ENCODE data around the gene DPP10. TPM values are rescaled to one million over a fixed set of nuclear protein-coding genes. Genes with fewer than 3 reads are reported as not detected.
A peak's percentile ranks its signal among the peaks of the same experiment; 100 is the strongest.

Gene DPP10
- total and polyA plus RNA-seq, 4 donors = 0.04 to 4.1 (median 0.48) TPM

- H3K27ac ChIP-seq (ENCODE audit: low read depth in 1 of 2, low read length in 2 of 2) = no peak overlapping the region
- WGBS = 18% methylated on average over 67 of the region's 67 CpGs
- TF ChIP-seq HNF4A (conservative IDR thresholded peaks at IDR 0.05) = no peak
- peak; percentile 45 to 55 for TF ChIP-seq GABPA (IDR thresholded peaks at IDR 0.05 in 1 of 2, conservative IDR thresholded peaks at IDR 0.05 in 1 of 2)
- no peak overlapping the region for H3K9ac ChIP-seq (ENCODE audit: low read depth in 1 of 2, low read length in 2 of 2)
- H3K4me1 ChIP-seq (ENCODE audit: control insufficient read depth in 4 of 4, insufficient read depth in 4 of 4, low read length in 3 of 4) = peaks cover 0 to 6% (median 4%) of the 10 kb centered on the region in 4 donors
- H3K9me3 ChIP-seq (ENCODE audit: control insufficient read depth in 4 of 4, low read length in 3 of 4) = peaks cover 0 to 4% (median 0%) of the 10 kb centered on the region in 4 donors
- peaks cover 0 to 9% (median 2%) of the 10 kb centered on the region in 4 donors for H3K27me3 ChIP-seq (ENCODE audit: control insufficient read depth in 4 of 4, insufficient read depth in 4 of 4, low read length in 3 of 4)
- H3K36me3 ChIP-seq (ENCODE audit: control insufficient read depth in 4 of 4, insufficient read depth in 3 of 4, low read depth in 1 of 4, low read length in 3 of 4) = no peaks in the 10 kb centered on the region
- no peak for DNase-seq (ENCODE audit: low spot score)
- peak overlapping the region; percentile 56 to 73 (median 59) for H3K4me3 ChIP-seq (ENCODE audit: low read depth in 1 of 3, low read length in 3 of 3)
These were observed 219.8 kb downstream of the DPP10 start for GRCh38 chr2:114661971-114662939.

DNA sequence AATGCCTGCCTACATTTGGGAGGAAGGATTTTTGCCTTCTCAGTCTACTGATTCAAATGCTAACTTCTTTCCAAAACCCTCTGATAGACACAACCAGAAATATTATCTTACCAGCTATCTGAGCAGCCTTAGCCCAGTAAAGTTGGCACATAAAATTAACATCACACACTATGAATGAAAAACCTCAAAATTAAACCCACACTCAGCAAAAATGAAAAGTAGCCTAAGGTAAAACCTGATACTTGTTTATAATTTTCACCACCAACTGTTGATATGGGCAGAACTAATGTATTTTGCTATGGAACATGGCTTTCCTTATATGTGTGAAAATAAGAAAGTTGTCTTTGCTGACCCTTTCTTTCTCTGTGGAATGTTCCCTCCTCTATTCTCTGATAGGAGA is 226.0 kb downstream of the DPP10 start:
- H3K27ac ChIP-seq (ENCODE audit: low read depth in 1 of 2, low read length in 2 of 2) = no peak overlapping the region
- H3K9me3 ChIP-seq (ENCODE audit: control insufficient read depth in 4 of 4, low read length in 3 of 4) = no peaks in the 10 kb centered on the region
- no peak overlapping the region for H3K9ac ChIP-seq (ENCODE audit: low read depth in 1 of 2, low read length in 2 of 2)
- H3K4me3 ChIP-seq (ENCODE audit: low read depth in 1 of 3, low read length in 3 of 3) = no peak overlapping the region
- no peaks in the 10 kb centered on the region for H3K27me3 ChIP-seq (ENCODE audit: control insufficient read depth in 4 of 4, insufficient read depth in 4 of 4, low read length in 3 of 4)
- TF ChIP-seq REST (IDR thresholded peaks at IDR 0.05) = no peak
- TF ChIP-seq, protein P1, sequence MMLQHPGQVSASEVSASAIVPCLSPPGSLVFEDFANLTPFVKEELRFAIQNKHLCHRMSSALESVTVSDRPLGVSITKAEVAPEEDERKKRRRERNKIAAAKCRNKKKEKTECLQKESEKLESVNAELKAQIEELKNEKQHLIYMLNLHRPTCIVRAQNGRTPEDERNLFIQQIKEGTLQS (IDR thresholded peaks at IDR 0.05) = no peak
- TF ChIP-seq ZBTB33 (IDR thresholded peaks at IDR 0.05) = no peak
- no peak for TF ChIP-seq MAX (IDR thresholded peaks at IDR 0.05)
- TF ChIP-seq CTCF (IDR thresholded peaks at IDR 0.05; ENCODE audit: low read depth, low read length, missing input control) = no peak
- no peak for TF ChIP-seq FOXA2 (IDR thresholded peaks at IDR 0.05)
- TF ChIP-seq RAD21 (IDR thresholded peaks at IDR 0.05) = no peak
- no peak for TF ChIP-seq HNF4A (conservative IDR thresholded peaks at IDR 0.05)
- no peak for TF ChIP-seq NR2F2 (IDR thresholded peaks at IDR 0.05)
- TF ChIP-seq SP1 (IDR thresholded peaks at IDR 0.05) = no peak
- no peaks in the 10 kb centered on the region for H3K36me3 ChIP-seq (ENCODE audit: control insufficient read depth in 4 of 4, insufficient read depth in 3 of 4, low read depth in 1 of 4, low read length in 3 of 4)
- DNase-seq (ENCODE audit: low spot score) = no peak
- no peaks in the 10 kb centered on the region for H3K4me1 ChIP-seq (ENCODE audit: control insufficient read depth in 4 of 4, insufficient read depth in 4 of 4, low read length in 3 of 4)

All from liver (tissue), 9 donors.